Measurements from ENCODE around the gene CTRB1. TPM values are rescaled to one million over a fixed set of nuclear protein-coding genes. Genes with fewer than 3 reads are reported as not detected.

CTRB1 gene
- total RNA-seq, 1 donor from 2014 or later, result not detected

GRCh38 chr16:75252049-75252864 lies 33.5 kb downstream of the CTRB1 start:
- H3K27ac ChIP-seq, result peak overlapping the region; percentile 79
- H3K4me3 ChIP-seq, result peak overlapping the region; percentile 83
- no peak for TF ChIP-seq CTCF (IDR thresholded peaks at IDR 0.05)
- peaks cover 91% of the 10 kb centered on the region for H3K4me1 ChIP-seq
- DNase-seq, result no peak
- H3K9me3 ChIP-seq, result no peaks in the 10 kb centered on the region
- no peak for ATAC-seq
- no peaks in the 10 kb centered on the region for H3K36me3 ChIP-seq
- intact Hi-C loops (cut with DNase I), result no loop called here
- no peaks in the 10 kb centered on the region for H3K27me3 ChIP-seq (ENCODE audit: low read depth)

GRCh38 chr16:75252946-75253911 lies 34.4 kb downstream of the CTRB1 start:
- ATAC-seq, result no peak
- Histone ChIP-seq H3K36me3 (no peaks in the 10 kb centered on the region), H3K4me1 (peaks cover 91% of the 10 kb centered on the region), H3K27ac (peak overlapping the region; percentile 79), H3K27me3 (ENCODE audit: low read depth) (no peaks in the 10 kb centered on the region), H3K4me3 (peak overlapping the region; percentile 3), H3K9me3 (no peaks in the 10 kb centered on the region)
- intact Hi-C loops (cut with DNase I), result no loop called here
- peak; percentile 46 for DNase-seq
- no peak for TF ChIP-seq CTCF (IDR thresholded peaks at IDR 0.05)

- TF ChIP-seq CTCF (IDR thresholded peaks at IDR 0.05), result no peak
- Histone ChIP-seq H3K27ac (peak overlapping the region; percentile 83), H3K4me3 (peak overlapping the region; percentile 28), H3K27me3 (ENCODE audit: low read depth) (no peaks in the 10 kb centered on the region), H3K36me3 (no peaks in the 10 kb centered on the region), H3K9me3 (no peaks in the 10 kb centered on the region), H3K4me1 (peaks cover 87% of the 10 kb centered on the region)
- peak; percentile 33 to 41 for ATAC-seq
- DNase-seq, result peak; percentile 62
- intact Hi-C loops (cut with DNase I), result no loop called here
Observed at GRCh38 chr16:75254359-75254837, 35.6 kb downstream of the CTRB1 start.

- ATAC-seq (peak; percentile 2 to 11), DNase-seq (peak; percentile 63)
- Histone ChIP-seq H3K27ac (peak overlapping the region; percentile 83), H3K4me3 (no peak overlapping the region), H3K27me3 (ENCODE audit: low read depth) (no peaks in the 10 kb centered on the region), H3K36me3 (no peaks in the 10 kb centered on the region), H3K4me1 (peaks cover 79% of the 10 kb centered on the region), H3K9me3 (no peaks in the 10 kb centered on the region)
- TF ChIP-seq CTCF (IDR thresholded peaks at IDR 0.05), result no peak
- intact Hi-C loops (cut with DNase I), result no loop called here
Observed at GRCh38 chr16:75256059-75256571, 37.3 kb downstream of the CTRB1 start.

GRCh38 chr16:75256696-75257343 lies 38.0 kb downstream of the CTRB1 start:
- Histone ChIP-seq H3K27ac (peak overlapping the region; percentile 83), H3K4me3 (peak overlapping the region; percentile 5), H3K27me3 (ENCODE audit: low read depth) (no peaks in the 10 kb centered on the region), H3K36me3 (no peaks in the 10 kb centered on the region), H3K4me1 (peaks cover 84% of the 10 kb centered on the region), H3K9me3 (no peaks in the 10 kb centered on the region)
- DNase-seq (peak; percentile 50), ATAC-seq (peak; percentile 13 to 16)
- no peak for TF ChIP-seq CTCF (IDR thresholded peaks at IDR 0.05)
- intact Hi-C loops (cut with DNase I), result no loop called here
